M059J (cell line): Measurements from ENCODE around the gene CAMSAP2. TPM values are rescaled to one million over a fixed set of nuclear protein-coding genes. Genes with fewer than 3 reads are reported as not detected.

Source experiments
- DNase-seq: peaks from one replicate; pipeline ENCODE4 v3.0.0-alpha.2; 2012; ENCODE audit warnings: low read depth
- total RNA-seq: library from RNA; depleted of rRNA; stranded (reverse); fragments of >200 nt; shearing (Covaris generic); gene quantifications from 2 replicates; pipeline ENCODE4 v1.2.3, GENCODE V29; 2014; rRNA removed

The CAMSAP2 gene, protein sequence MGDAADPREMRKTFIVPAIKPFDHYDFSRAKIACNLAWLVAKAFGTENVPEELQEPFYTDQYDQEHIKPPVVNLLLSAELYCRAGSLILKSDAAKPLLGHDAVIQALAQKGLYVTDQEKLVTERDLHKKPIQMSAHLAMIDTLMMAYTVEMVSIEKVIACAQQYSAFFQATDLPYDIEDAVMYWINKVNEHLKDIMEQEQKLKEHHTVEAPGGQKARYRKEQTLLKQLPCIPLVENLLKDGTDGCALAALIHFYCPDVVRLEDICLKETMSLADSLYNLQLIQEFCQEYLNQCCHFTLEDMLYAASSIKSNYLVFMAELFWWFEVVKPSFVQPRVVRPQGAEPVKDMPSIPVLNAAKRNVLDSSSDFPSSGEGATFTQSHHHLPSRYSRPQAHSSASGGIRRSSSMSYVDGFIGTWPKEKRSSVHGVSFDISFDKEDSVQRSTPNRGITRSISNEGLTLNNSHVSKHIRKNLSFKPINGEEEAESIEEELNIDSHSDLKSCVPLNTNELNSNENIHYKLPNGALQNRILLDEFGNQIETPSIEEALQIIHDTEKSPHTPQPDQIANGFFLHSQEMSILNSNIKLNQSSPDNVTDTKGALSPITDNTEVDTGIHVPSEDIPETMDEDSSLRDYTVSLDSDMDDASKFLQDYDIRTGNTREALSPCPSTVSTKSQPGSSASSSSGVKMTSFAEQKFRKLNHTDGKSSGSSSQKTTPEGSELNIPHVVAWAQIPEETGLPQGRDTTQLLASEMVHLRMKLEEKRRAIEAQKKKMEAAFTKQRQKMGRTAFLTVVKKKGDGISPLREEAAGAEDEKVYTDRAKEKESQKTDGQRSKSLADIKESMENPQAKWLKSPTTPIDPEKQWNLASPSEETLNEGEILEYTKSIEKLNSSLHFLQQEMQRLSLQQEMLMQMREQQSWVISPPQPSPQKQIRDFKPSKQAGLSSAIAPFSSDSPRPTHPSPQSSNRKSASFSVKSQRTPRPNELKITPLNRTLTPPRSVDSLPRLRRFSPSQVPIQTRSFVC (N-terminal part only)
- 16.1 and 24.3 TPM in 2 replicates for total RNA-seq

DNA sequence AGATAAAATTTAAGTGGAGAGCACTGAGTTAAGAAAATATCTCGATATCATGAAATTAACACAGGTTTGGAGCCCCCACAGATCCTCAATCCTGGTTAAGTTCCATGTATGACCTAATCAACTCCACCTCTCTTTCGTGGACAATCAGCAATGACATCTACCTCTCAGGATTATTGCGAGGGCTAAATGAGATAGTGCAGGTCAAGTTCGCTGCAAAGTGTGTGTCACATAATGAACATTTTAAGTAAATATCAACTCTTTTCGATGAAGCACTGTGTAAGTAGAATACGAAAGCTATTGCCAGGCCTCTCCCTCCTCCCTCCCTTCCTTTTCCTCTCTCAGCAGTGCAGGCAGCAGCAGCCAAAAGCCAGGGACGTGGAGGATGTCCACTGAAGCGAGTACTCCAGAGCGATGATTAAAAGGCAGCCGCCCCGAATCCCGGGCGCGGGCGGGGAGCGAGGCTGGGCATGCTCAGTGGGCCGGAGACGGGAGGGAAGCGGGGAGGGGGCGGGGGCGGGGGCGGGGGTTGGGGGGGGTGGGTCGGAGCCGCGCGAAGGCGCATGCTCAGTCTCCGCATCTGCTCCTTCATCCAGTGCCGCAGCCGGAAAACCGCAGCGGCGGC lies at the start of gene CAMSAP2:
TSS of gene CAMSAP2 (plus strand) at position 567 of the 622 bp plus-strand sequence. CDS start 935 bp downstream, outside the sequence.
- DNase-seq, result peak; percentile 94

DNA sequence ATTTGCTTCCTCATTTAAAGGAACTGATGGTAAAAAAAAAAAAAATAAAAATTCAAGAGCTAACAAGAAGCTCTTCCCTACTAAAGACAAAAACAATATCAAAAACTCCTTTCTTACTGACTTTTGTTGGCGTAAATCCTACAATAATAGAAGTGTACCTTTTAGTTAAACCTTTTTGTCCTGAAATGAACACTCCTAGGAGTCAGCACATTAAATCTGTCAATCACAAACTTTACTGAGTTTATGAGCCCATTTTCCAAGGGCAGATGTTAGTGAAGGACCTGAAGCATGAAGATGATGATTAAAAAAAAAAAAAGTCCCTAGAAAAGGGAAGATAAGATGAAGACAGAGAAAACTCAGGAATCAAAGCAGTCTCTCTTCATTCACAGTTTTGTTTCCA lies 46.4 kb upstream of the CAMSAP2 start:
- DNase-seq, result no peak

DNA sequence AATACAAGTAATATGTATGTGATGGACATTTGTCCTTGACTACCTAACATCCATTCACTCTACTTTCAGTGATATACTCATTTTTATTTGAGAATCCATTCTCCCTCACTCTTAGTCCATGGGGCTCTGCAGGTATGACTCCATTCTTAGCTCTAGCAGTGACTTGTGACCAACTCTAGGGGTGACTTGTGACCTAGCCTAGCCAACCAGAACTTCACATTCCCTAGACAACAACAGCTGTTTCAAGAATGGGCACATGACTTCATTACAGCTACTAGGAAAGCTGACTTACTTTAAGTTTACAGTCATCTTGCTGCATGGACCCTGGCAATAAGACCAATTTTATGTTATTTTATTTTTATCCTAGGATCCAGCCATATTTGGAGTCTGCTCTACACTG lies 45.4 kb upstream of the CAMSAP2 start:
- DNase-seq, result no peak

DNA sequence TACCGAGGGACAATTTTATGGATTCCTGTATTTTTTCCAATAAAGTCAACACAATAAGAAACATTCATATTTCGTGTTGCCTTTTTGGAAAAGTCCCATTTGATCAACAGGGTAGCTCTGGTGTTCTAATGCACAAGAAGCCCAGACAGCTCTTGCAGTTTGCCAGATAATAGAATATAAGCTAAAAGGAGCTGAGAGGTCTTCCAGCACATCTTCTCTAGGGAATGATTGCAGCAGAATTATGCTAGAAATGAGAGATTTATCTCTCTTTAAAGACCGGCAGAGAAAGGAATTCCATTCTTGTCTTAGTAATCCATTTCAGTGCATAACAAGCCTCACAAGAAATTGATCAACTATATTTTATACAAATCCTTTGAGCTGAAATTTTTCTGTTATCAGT lies 44.0 kb upstream of the CAMSAP2 start:
- no peak for DNase-seq

DNA sequence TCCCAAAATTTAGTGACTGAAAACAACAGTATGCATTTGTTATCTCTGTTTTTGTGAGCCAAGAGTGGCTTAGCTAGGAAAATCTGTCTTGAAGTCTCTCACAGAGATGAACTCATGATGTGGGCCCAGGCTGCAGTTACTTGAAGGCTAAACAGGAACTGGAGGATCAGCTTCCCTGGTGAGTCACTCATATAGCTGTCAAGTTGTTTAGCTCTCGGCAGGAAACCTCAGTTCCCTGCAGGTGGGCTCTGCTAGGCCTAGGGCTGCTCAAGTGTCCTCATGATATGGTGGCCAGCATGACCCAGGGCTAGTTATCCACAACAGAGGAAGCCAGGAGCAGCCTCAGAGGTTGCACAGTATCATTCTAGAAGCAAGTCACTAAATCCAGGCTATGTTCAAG lies 38.8 kb upstream of the CAMSAP2 start:
- DNase-seq, result peak; percentile 92

DNA sequence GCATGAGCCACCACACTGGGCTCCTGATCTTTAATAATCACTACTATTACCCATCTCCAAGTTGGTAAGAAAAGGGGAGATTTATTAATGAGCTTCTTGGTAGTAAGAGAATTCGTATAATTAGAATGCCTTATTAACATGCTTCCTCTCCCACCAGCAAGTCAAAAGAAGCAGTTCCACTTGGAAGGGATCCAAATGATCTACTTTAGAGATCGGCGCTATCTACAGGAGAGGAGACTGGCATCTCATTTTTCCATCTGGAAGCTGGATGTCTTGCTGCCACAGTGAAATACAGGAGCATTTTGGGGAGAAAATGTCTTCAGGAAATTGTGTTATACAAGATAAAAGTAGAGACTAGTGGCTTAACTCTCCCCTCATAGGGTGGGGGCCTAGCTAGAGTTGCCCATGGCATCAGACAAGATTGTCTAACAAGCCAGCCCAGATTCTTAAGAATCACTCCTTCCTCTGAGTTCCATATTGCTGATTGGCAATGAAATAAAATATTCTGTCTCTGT lies 33.6 kb upstream of the CAMSAP2 start:
- DNase-seq, result no peak

DNA sequence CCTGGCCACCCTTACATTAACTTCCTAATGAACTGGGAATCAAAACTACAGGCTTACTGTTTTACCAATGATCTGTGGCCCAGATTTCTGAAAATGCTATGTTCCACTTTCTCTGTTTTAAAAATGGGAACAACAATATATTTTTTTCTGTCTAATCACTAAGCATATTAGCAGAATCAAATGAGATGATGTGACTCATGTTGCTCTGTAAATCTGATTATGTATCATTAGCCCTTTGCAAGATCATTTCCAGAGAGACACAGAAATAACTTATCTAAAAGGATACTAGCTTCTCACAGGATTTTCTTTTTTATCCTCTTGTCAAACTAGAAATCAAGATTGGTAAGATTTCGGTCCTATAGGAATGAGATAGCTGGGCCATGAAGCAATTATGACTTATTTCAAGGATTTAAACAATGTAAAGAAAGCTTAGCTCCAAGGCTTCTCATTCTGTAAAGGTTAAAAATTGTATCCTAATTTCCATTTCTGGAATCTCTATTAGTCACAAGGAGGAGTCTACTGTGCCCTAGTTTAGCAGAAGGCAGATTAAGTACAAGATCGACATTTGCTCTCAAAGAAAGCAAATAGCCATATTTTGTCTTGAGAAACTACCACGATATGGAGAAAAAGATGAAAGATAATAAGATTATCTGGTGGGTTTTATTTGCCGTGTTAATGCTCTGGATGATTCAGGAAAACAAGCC lies 32.4 kb upstream of the CAMSAP2 start:
- DNase-seq, result no peak

DNA sequence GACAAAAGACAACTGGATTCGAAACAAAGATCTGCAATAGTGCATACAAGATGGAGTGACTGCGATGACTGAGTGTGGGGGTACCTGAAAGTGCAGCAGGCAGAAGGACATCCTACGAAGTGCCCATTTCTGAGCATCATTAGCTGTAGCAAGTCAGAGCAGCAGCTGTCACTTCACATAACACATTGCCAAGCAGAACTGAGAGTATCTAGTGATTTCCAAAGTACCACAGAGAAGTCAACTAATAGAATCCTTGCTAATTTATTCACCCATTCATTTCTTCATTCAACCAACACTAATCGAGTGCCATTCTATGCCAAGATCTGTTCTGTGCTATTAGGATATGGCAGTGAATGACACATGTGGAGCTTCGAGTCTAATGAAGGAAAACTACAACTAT lies 31.6 kb upstream of the CAMSAP2 start:
- no peak for DNase-seq

DNA sequence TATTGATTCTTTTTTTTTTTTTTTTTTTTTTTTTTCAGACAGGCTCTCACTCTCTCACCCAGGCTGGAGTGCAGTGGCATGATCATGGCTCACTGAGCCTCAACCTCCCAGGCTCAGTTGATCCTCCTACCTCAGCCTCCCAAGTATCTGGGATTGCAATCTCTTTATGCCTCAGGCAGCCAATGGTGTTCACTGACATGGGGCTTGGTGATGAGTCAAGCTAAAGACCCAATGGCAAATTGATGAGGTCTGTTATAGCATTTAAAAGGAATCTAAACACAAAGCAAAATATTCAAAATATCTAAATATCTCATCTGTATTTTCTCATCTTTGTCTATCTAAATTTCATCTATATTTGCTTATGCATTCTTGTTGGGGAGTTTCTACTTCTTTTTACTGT lies 30.5 kb upstream of the CAMSAP2 start:
- no peak for DNase-seq

DNA sequence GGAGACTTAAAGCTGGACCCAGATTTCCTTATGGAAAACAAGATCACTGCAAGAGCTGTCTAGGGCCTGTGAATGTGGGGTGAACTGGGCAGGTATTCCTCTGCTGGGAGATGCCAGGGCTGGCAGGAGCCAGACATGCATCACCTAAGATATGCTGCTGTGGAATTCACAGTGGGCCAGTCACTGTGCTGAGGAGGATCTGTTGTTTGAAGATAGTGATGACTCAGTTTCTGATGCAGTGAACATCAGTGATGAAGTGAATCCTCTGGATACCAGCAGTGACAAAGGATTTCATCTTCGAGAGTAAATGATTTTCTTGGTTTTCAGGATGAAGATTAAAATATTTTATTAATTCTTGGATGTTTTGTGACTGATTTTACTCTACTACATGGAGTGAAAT lies 29.9 kb upstream of the CAMSAP2 start:
- DNase-seq, result peak; percentile 16

DNA sequence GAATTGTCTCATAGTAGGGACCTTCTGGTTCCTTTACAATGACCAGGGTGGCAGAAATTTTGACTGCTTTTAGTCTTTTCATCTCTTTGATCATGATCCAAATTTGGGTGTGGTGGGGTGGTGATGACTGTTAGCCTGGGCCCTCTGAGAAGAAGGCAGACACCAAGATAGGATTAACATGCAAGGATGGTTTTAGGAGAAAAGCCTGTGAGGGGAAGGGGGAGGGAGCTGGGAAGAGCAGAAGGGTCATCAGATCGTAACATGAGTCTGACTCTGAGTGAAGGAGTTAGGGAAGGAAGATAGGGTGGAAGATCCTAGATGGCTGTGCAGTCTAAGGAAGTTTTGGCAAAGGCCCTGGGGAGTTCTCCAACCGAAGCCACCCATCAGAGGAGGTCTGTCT lies 28.5 kb upstream of the CAMSAP2 start:
- DNase-seq, result no peak

DNA sequence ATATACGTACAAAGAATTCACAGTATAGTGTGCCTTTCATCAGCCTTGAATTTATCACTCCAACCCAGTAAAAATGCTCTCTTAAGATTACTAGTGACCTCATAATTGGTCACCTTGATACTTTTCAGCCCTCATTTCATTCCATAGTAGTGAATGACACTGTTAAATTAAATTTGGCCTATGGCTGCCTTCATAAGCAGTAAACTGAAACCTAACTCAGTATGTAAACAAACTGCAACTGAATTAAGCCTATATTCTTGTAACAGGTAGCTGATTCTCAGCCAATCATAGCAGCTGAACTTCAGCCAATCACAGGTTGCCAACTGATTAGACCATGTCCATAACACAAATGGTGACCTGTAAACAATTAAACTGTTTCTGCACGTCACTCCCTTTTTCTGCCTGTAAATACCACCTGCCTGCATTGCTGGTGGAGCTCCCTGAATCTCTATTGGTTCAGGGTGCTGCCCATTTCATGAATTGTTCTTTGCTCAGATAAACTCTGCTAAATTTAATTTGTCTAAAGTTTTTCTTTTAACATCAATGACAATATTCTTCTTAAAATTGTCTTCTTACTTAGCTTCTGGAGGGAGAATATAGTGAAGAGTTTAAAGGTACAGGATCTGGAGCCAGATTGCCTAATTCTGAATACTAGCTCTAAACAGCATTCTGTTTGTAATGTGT lies 24.0 kb upstream of the CAMSAP2 start:
- DNase-seq, result no peak

DNA sequence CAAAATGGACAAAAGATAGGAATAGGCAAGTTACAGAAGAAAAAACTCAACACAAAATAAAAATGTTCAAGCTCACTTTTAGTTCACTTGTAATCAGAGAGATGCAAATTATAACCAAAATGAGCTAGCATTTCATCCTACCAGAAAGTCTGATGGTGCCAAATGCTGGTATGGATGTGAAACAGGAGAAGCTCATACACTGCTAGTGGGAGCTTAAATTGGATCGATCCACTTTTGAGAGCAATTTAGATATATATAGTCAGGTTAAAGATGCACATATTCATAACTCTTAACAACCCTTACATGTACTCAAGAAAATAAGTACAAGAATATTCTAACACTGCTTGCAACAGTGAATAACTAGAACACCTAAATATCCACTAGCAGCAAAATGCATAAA lies 18.5 kb upstream of the CAMSAP2 start:
- DNase-seq, result no peak

DNA sequence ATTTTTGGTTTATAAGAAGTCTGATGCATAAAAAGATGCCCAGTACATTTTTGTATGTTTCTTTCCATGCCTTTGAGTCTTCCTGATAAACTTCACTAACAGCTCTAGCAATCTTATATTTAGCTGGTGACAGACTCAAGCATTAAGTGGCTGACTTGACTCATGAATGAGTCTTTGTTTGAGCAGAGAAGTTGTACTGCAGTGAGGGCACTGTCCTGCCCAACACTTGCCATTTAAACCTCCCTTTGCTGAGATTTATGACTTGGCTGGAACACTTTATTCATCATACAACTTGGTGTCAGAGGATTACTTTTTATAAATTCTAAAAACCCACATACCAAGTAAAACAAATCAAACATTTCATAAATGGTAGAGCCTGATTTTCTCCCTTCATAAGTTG lies 14.6 kb upstream of the CAMSAP2 start:
- DNase-seq, result peak; percentile 57

DNA sequence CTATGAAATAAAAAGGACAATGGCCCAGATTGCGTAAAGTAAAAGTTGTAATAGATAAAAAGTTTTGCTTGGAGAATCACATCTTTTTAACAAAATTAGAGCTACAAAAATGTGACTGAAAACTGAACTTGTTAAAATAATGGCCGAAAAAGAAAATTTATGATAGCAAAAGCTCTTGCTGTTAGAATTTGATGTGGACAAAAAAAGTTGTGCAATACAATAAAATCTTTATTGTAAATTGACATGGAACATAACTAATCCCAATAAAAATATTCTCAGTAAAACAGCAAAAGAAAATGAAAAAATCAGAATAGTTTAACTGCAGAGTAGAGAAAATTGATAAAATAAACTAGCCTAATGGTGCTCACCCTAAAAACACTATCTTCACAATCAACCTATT lies 11.4 kb upstream of the CAMSAP2 start:
- DNase-seq, result no peak

DNA sequence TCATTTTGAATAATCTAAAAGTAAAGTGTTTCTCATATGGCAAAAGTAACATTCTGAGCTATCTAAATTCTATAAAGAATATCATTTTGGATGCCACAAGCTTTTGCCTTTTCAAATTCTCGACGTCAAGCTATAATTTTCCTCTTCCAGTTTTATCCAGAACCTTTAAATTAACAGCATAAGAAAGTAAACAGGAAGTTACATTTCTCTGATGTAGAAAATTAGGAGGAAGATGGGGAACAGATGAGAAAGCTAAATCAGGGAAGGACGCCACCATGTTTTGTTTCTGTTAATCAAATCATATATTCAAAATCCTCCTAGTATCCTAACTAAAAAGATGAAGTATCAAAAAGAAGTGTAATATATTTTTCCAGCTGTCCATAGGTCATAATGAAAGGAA lies 8.8 kb upstream of the CAMSAP2 start:
- DNase-seq, result no peak

DNA sequence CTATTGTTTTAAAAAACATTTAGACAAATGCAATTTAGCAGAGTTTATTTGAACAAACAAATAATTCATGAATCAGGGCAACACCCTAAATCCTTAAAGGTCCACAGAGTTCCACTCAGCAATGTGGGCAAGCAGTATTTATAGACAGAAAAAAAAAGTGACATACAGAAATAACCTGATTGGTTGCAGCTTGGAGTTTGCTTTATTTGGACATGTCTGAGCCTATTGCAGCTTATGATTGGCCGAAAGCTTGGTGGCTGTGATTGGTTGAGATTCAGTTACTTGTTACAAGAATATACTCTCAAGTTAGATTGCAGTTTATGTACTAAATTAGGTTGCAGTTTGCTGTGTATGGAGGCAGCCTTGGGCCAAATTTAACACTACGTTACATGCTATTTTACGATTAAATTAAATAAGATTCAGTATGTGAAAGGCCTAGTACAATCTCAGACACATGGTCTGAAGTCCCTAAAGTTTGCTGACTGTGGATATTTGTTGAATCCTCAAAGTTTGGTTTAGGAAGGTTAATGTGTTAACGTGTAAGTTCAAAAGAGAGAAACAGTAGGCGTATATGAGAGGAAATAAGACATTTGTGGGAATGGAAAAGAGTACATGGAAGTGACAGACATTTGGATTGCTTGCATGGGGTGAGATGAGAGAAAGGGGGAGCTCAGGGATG lies 6.9 kb upstream of the CAMSAP2 start:
- DNase-seq, result no peak

DNA sequence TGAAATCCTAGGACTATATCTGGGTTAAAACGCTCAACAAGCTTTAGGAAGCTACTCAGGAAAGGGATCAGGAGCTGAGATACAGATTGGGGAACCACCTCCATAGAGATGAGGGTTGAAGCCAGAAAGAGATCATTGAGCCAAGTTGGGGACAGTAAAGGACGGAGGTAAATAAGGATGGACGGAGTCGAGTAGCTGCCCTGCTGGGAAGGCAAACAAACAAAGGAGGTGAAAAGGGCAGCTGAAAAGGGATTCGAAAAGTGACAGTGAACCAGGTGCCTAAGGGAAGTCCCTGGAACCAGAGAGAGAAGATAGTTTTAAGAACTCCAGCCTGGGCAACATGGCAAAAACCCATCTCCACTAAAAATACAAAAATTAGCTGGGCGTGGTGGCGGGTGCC lies 6.3 kb upstream of the CAMSAP2 start:
- no peak for DNase-seq

DNA sequence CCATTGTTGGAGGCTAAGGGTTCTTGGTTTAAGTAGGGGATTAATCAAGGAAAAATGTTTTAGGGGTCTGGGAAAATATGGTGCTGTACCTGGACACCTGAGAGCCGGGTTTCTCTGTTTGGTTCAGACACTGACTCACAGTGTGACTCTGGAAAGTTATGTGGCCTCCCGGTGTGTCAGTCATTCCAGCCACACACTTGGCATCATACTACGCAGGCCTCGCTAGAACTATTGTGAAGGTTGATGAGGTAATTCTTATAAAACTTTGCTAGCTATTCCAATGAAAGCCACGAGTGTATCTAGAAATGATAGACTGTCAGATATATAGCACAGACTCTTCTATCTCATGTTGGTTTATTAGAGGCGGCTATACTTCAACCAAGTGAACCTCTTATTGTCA lies 4.8 kb upstream of the CAMSAP2 start:
- peak; percentile 87 for DNase-seq

DNA sequence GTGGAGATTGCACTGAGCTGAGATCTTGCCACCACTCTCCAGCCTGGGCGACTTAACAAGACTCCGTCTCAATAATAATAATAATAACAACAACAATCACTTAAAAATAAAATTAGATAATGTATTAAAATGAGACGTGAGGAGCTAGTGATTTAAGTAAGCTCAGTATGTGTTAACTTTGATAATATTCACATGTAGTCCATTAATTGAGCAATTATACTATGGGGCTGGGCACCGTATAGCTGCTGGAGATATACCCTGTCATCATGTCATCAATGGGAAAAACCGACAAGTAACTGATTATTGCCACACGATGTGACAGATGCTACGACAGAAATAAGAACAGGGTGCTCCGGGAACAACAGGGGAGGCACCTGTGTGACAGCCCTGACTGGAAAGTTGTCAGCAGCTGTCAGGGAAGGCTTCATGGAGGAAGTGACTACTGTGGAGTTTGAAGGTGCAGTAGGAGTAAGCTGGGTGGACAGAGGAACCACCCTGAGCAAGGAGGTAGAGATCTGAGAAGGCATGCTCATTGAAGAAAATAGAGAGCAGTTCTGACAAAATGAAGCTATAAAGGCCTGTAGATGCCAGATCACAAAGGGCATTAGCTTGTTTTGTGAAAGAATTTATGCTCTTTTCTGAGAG lies 924 bp upstream of the CAMSAP2 start:
- DNase-seq, result no peak
